ENCODE results near the gene AIG1. TPM values are rescaled to one million over a fixed set of nuclear protein-coding genes. Genes with fewer than 3 reads are reported as not detected.

AIG1 gene
- total and polyA plus RNA-seq, 2 donors (not counting 1 experiment from before 2014, with no cell fraction given) = 40.6 to 42.2 TPM

DNA sequence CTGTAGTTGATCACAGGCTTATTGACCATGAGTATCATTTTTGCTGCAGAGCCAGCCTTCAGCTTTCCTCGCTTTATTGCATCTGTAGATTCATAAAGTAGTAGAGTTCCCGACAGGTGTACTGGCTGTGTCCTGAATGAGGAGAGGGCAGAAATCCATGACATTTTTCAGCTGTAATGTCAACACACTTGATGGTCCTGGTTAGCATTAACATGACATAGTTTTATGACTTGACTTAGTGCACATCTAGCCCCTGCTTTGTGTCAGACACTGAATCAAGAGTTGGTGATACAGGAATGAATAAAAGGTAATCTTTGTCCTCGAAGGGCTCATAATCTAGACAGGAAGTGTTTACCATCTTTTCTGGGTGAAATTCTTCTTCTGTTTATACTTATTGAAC lies 55.0 kb downstream of the AIG1 start:
- Histone ChIP-seq H4K20me1 (ENCODE audit: control insufficient read depth, extremely low read depth, insufficient read depth, low read length) (no peaks in the 10 kb centered on the region), H3K27ac (ENCODE audit: insufficient read depth, low read length) (no peak overlapping the region), H3K4me2 (ENCODE audit: extremely low read depth, insufficient read depth, low read length) (no peak overlapping the region), H3K27me3 (ENCODE audit: control insufficient read depth, insufficient read depth, low read length) (no peaks in the 10 kb centered on the region), H3K9ac (ENCODE audit: insufficient read depth, low read length) (no peak overlapping the region), H3K4me1 (ENCODE audit: control insufficient read depth, extremely low read depth, insufficient read depth, low read length) (no peaks in the 10 kb centered on the region), H3K36me3 (ENCODE audit: control insufficient read depth, insufficient read depth, low read length) (no peaks in the 10 kb centered on the region), H3K4me3 (replicated peaks in 1 of 4; ENCODE audit: control extremely low read depth in 1 of 4, insufficient read depth in 1 of 4, low read depth in 3 of 4, low read length in 4 of 4) (no peak overlapping the region), H2AFZ (ENCODE audit: low read length) (no peak overlapping the region), H3K79me2 (ENCODE audit: control insufficient read depth, insufficient read depth, low read length) (no peaks in the 10 kb centered on the region), H3K9me3 (ENCODE audit: control insufficient read depth, insufficient read depth, low read depth, low read length) (no peaks in the 10 kb centered on the region)
- DNase-seq (ENCODE audit: low read depth in 2 of 2) = no peak
- TF ChIP-seq CTCF (conservative IDR thresholded peaks at IDR 0.05 in 1 of 2, IDR thresholded peaks at IDR 0.05 in 1 of 2; ENCODE audit: low read depth in 1 of 2, low read length in 2 of 2) (no peak), EZH2 (IDR thresholded peaks at IDR 0.05; ENCODE audit: low read length, missing control alignments) (no peak)

- H3K27me3 ChIP-seq (ENCODE audit: control insufficient read depth, insufficient read depth, low read length) = no peaks in the 10 kb centered on the region
- H3K4me1 ChIP-seq (ENCODE audit: control insufficient read depth, extremely low read depth, insufficient read depth, low read length) = no peaks in the 10 kb centered on the region
- no peaks in the 10 kb centered on the region for H4K20me1 ChIP-seq (ENCODE audit: control insufficient read depth, extremely low read depth, insufficient read depth, low read length)
- H2AFZ ChIP-seq (ENCODE audit: low read length) = no peak overlapping the region
- H3K9me3 ChIP-seq (ENCODE audit: control insufficient read depth, insufficient read depth, low read depth, low read length) = no peaks in the 10 kb centered on the region
- H3K4me2 ChIP-seq (ENCODE audit: extremely low read depth, insufficient read depth, low read length) = no peak overlapping the region
- H3K79me2 ChIP-seq (ENCODE audit: control insufficient read depth, insufficient read depth, low read length) = no peaks in the 10 kb centered on the region
- no peak overlapping the region for H3K9ac ChIP-seq (ENCODE audit: insufficient read depth, low read length)
- no peaks in the 10 kb centered on the region for H3K36me3 ChIP-seq (ENCODE audit: control insufficient read depth, insufficient read depth, low read length)
- H3K4me3 ChIP-seq (replicated peaks in 1 of 4; ENCODE audit: control extremely low read depth in 1 of 4, insufficient read depth in 1 of 4, low read depth in 3 of 4, low read length in 4 of 4) = no peak overlapping the region
- no peak for DNase-seq (ENCODE audit: low read depth in 2 of 2)
- no peak overlapping the region for H3K27ac ChIP-seq (ENCODE audit: insufficient read depth, low read length)
- TF ChIP-seq CTCF (conservative IDR thresholded peaks at IDR 0.05 in 1 of 2, IDR thresholded peaks at IDR 0.05 in 1 of 2; ENCODE audit: low read depth in 1 of 2, low read length in 2 of 2) = no peak
- TF ChIP-seq EZH2 (IDR thresholded peaks at IDR 0.05; ENCODE audit: low read length, missing control alignments) = no peak
Observed at GRCh38 chr6:143117108-143117507, 56.4 kb downstream of the AIG1 start.

GRCh38 chr6:143119260-143119659 lies 58.6 kb downstream of the AIG1 start:
- Histone ChIP-seq H2AFZ (ENCODE audit: low read length) (no peak overlapping the region), H4K20me1 (ENCODE audit: control insufficient read depth, extremely low read depth, insufficient read depth, low read length) (no peaks in the 10 kb centered on the region), H3K36me3 (ENCODE audit: control insufficient read depth, insufficient read depth, low read length) (no peaks in the 10 kb centered on the region), H3K27me3 (ENCODE audit: control insufficient read depth, insufficient read depth, low read length) (no peaks in the 10 kb centered on the region), H3K9ac (ENCODE audit: insufficient read depth, low read length) (no peak overlapping the region), H3K79me2 (ENCODE audit: control insufficient read depth, insufficient read depth, low read length) (no peaks in the 10 kb centered on the region), H3K9me3 (ENCODE audit: control insufficient read depth, insufficient read depth, low read depth, low read length) (no peaks in the 10 kb centered on the region), H3K4me1 (ENCODE audit: control insufficient read depth, extremely low read depth, insufficient read depth, low read length) (no peaks in the 10 kb centered on the region), H3K4me3 (replicated peaks in 1 of 4; ENCODE audit: control extremely low read depth in 1 of 4, insufficient read depth in 1 of 4, low read depth in 3 of 4, low read length in 4 of 4) (no peak overlapping the region), H3K4me2 (ENCODE audit: extremely low read depth, insufficient read depth, low read length) (no peak overlapping the region), H3K27ac (ENCODE audit: insufficient read depth, low read length) (no peak overlapping the region)
- TF ChIP-seq CTCF (conservative IDR thresholded peaks at IDR 0.05 in 1 of 2, IDR thresholded peaks at IDR 0.05 in 1 of 2; ENCODE audit: low read depth in 1 of 2, low read length in 2 of 2) (no peak), EZH2 (IDR thresholded peaks at IDR 0.05; ENCODE audit: low read length, missing control alignments) (no peak)
- no peak for DNase-seq (ENCODE audit: low read depth in 2 of 2)
